ENCODE results near the gene PTPRK.

DNA sequence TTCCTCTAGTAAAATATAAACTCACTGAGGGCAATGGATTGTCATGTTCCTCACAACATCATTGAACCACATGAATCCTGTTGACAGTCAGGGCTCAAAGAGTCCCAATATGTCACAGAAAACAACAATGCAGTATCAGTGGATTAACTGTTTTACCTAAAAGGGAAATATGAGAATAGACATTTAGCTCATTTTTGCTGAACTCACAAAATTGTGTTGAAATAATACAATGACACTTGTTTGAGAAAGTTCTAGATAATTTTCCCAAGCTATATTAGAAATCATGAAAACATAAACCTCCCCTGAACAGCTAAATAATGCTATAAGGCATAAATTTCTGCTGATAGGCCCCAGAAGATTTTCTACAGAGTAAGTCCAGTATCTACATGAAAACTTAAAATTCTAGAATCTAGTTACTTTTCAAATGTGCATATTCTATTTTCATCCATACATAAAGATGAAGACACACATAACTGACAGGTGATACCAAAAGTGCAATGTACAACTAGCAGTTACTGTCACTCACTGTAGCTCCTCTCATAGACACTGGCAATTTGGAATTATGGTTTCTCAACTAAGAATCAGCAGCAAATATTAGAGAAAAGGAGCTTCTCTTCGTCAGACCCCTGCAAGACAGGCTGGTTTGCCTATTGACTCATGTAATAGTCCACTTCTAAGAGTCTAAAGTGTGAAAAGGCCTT is 269.9 kb downstream of the PTPRK start:
- TF ChIP-seq, protein P1, sequence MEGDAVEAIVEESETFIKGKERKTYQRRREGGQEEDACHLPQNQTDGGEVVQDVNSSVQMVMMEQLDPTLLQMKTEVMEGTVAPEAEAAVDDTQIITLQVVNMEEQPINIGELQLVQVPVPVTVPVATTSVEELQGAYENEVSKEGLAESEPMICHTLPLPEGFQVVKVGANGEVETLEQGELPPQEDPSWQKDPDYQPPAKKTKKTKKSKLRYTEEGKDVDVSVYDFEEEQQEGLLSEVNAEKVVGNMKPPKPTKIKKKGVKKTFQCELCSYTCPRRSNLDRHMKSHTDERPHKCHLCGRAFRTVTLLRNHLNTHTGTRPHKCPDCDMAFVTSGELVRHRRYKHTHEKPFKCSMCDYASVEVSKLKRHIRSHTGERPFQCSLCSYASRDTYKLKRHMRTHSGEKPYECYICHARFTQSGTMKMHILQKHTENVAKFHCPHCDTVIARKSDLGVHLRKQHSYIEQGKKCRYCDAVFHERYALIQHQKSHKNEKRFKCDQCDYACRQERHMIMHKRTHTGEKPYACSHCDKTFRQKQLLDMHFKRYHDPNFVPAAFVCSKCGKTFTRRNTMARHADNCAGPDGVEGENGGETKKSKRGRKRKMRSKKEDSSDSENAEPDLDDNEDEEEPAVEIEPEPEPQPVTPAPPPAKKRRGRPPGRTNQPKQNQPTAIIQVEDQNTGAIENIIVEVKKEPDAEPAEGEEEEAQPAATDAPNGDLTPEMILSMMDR (IDR thresholded peaks at IDR 0.05; ENCODE audit: low read depth, low read length), result no peak
- no peak for TF ChIP-seq EZH2phosphoT487 (IDR thresholded peaks at IDR 0.05; ENCODE audit: low read depth)

Data from OCI-LY3 (cell line).